Activated CD8-positive, alpha-beta T cell treated with anti-CD3 and anti-CD28 coated beads for 36 hours (primary cell): ENCODE data around the gene PRKG1. TPM values are rescaled to one million over a fixed set of nuclear protein-coding genes. Genes with fewer than 3 reads are reported as not detected.

Experiments used
- ATAC-seq: fragments of 200-7000 bp; cut with Tn5 transposase; one replicate; pipeline ENCODE4 v1.10.0; 2021; ENCODE audit warnings: mild to moderate bottlenecking, moderate library complexity
- CTCF ChIA-PET: fragments of 350-600 bp; sonication (Branson Sonifier 250); formaldehyde crosslinking; loops from one replicate; lab custom pipeline; 2021; ENCODE audit warnings: antibody characterized with exemption; lab: Charles Lee
- POLR2A ChIA-PET: fragments of 350-600 bp; sonication (Branson Sonifier 250); formaldehyde crosslinking; loops from one replicate; lab custom pipeline; 2021; ENCODE audit warnings: antibody characterized with exemption; lab: Charles Lee
- DNase-seq: peaks from one replicate; pipeline ENCODE4 v3.0.0-alpha.2; 2020
- H3K27ac Mint-ChIP-seq: one replicate; pipeline ENCODE4 v1.8.0; 2021; ENCODE audit warnings: mild to moderate bottlenecking, mixed read lengths
- H3K27me3 Mint-ChIP-seq: one replicate; pipeline ENCODE4 v1.8.0; 2021; ENCODE audit warnings: mixed read lengths
- H3K36me3 Mint-ChIP-seq: one replicate; pipeline ENCODE4 v1.8.0; 2021; ENCODE audit warnings: low read depth, mixed read lengths
- H3K4me1 Mint-ChIP-seq: one replicate; pipeline ENCODE4 v1.8.0; 2021; ENCODE audit warnings: low read depth, mixed read lengths
- H3K4me3 Mint-ChIP-seq: one replicate; pipeline ENCODE4 v1.8.0; 2021; ENCODE audit warnings: mild to moderate bottlenecking, moderate library complexity, mixed read lengths
- H3K9me3 Mint-ChIP-seq: one replicate; pipeline ENCODE4 v1.8.0; 2021; ENCODE audit warnings: mixed read lengths
- CTCF ChIP-seq: fragments of 200-600 bp; IDR thresholded peaks from one replicate; pipeline ENCODE4 v1.8.0; 2022; ENCODE audit warnings: antibody characterized with exemption, mild to moderate bottlenecking
- intact Hi-C: fragments of 100-400 bp; cut with micrococcal nuclease; formaldehyde crosslinking; loops from one replicate; pipeline ENCODE4 v1.10.0; 2022
- total RNA-seq, 2 experiments: library from RNA; stranded (reverse); gene quantifications; one replicate each; pipeline ENCODE4 v1.2.3, GENCODE V29; 2021

Gene PRKG1
- total RNA-seq, 2 experiments from 2014 or later: not detected

GRCh38 chr10:51462076-51462779 lies 387.9 kb downstream of the PRKG1 start:
- Mint-ChIP-seq H3K9me3 (no peaks in the 10 kb centered on the region), H3K4me1 (no peaks in the 10 kb centered on the region), H3K4me3 (no peak overlapping the region), H3K27me3 (no peaks in the 10 kb centered on the region), H3K36me3 (no peaks in the 10 kb centered on the region), H3K27ac (no peak overlapping the region)
- TF ChIP-seq CTCF: no peak
- no peak for DNase-seq
- ATAC-seq: no peak
- POLR2A ChIA-PET: no interaction called here
- CTCF ChIA-PET: no interaction called here
- intact Hi-C loops: no loop called here

DNA sequence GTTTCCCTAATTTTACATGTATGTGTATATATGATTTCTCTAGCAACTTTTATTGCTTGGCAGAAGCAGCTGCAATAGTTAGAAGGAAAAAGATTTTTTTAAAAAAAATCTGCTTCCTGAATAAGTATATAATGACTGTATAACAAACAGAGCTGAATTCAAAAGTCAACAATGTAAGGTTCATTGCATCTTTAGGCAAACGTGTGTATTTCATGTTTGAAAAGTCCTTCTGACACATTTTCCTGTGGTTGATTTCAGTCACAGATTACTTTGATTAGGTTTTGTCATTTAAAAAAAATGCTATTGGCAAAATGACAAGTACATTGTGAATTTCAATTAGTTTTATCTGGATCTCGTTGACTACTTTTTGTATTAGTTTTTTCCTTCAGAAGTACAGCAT lies 394.1 kb downstream of the PRKG1 start:
- no peak overlapping the region for H3K27ac Mint-ChIP-seq
- intact Hi-C loops: no loop called here
- ATAC-seq: no peak
- no peak for DNase-seq
- no peak for TF ChIP-seq CTCF
- no peaks in the 10 kb centered on the region for H3K9me3 Mint-ChIP-seq
- H3K4me1 Mint-ChIP-seq: no peaks in the 10 kb centered on the region
- ChIA-PET POLR2A (no interaction called here), CTCF (no interaction called here)
- no peak overlapping the region for H3K4me3 Mint-ChIP-seq
- H3K27me3 Mint-ChIP-seq: peaks cover 1% of the 10 kb centered on the region
- no peaks in the 10 kb centered on the region for H3K36me3 Mint-ChIP-seq

GRCh38 chr10:51469686-51470085 lies 395.4 kb downstream of the PRKG1 start:
- Mint-ChIP-seq H3K36me3 (no peaks in the 10 kb centered on the region), H3K27me3 (peaks cover 1% of the 10 kb centered on the region), H3K4me3 (no peak overlapping the region), H3K9me3 (no peaks in the 10 kb centered on the region), H3K4me1 (no peaks in the 10 kb centered on the region), H3K27ac (no peak overlapping the region)
- POLR2A ChIA-PET: no interaction called here
- no peak for TF ChIP-seq CTCF
- no peak for DNase-seq
- no peak for ATAC-seq
- intact Hi-C loops: no loop called here
- CTCF ChIA-PET: no interaction called here

- POLR2A ChIA-PET: no interaction called here
- CTCF ChIA-PET: no interaction called here
- intact Hi-C loops: no loop called here
- Mint-ChIP-seq H3K36me3 (no peaks in the 10 kb centered on the region), H3K27me3 (peaks cover 1% of the 10 kb centered on the region), H3K4me1 (no peaks in the 10 kb centered on the region), H3K27ac (no peak overlapping the region), H3K9me3 (no peaks in the 10 kb centered on the region), H3K4me3 (no peak overlapping the region)
- ATAC-seq (no peak), DNase-seq (no peak)
- no peak for TF ChIP-seq CTCF
Measured at GRCh38 chr10:51471271-51471670, 397.0 kb downstream of the PRKG1 start.

- H3K4me3 Mint-ChIP-seq: no peak overlapping the region
- intact Hi-C loops: no loop called here
- no peak overlapping the region for H3K27ac Mint-ChIP-seq
Measured at GRCh38 chr10:51472154-51472553, 397.9 kb downstream of the PRKG1 start.

More at GRCh38 chr10:51472154-51472553, 397.9 kb downstream of the PRKG1 start:
- ChIA-PET POLR2A (no interaction called here), CTCF (no interaction called here)
- ATAC-seq (no peak), DNase-seq (no peak)
- Mint-ChIP-seq H3K36me3 (no peaks in the 10 kb centered on the region), H3K9me3 (no peaks in the 10 kb centered on the region), H3K27me3 (peaks cover 1% of the 10 kb centered on the region), H3K4me1 (no peaks in the 10 kb centered on the region)
- TF ChIP-seq CTCF: no peak
